Esophagus (tissue), 2 donors: ENCODE results near the gene CCNA2. TPM values are rescaled to one million over a fixed set of nuclear protein-coding genes. Genes with fewer than 3 reads are reported as not detected.

Source experiments
- H3K27ac ChIP-seq, 2 donors: one replicate each; pipeline ENCODE4 v1.5.1; 2013; ENCODE audit warnings: low read depth in 2 of 2, mild to moderate bottlenecking in 2 of 2, inconsistent platforms in 1 of 2, low read length in 1 of 2, moderate library complexity in 1 of 2
- H3K27me3 ChIP-seq, 2 donors: one replicate each; pipeline ENCODE4 v1.6.1; 2013; ENCODE audit warnings: low read length in 2 of 2, control low read depth in 1 of 2, mild to moderate bottlenecking in 1 of 2; ENCODE audit not compliant: insufficient read depth in 2 of 2, control insufficient read depth in 1 of 2
- H3K36me3 ChIP-seq, 2 donors: one replicate each; pipeline ENCODE4 v1.6.1; 2013; ENCODE audit warnings: low read length in 1 of 2; ENCODE audit not compliant: control insufficient read depth in 2 of 2, insufficient read depth in 2 of 2
- H3K4me1 ChIP-seq, 2 donors: one replicate each; pipeline ENCODE4 v1.6.1; 2013; ENCODE audit warnings: low read length in 1 of 2; ENCODE audit not compliant: control insufficient read depth in 2 of 2, insufficient read depth in 2 of 2
- H3K4me3 ChIP-seq, 2 donors: one replicate each; pipeline ENCODE4 v1.5.1; 2013; ENCODE audit warnings: low read length in 2 of 2, mild to moderate bottlenecking in 2 of 2, low read depth in 1 of 2, moderate library complexity in 1 of 2
- H3K9me3 ChIP-seq, 2 donors: one replicate each; pipeline ENCODE4 v1.6.1; 2013; ENCODE audit warnings: mild to moderate bottlenecking in 2 of 2, low read depth in 1 of 2, low read length in 1 of 2, moderate library complexity in 1 of 2; ENCODE audit not compliant: control insufficient read depth in 2 of 2, insufficient read depth in 1 of 2
- WGBS, 2 donors: extraction: QIAGEN DNeasy Blood & Tissue Kit; methylation state at CpG; one replicate each; pipeline ENCODE4 v1.1.7; 2013; 5-methylcytosine and 5-hydroxymethylcytosine counted together
- polyA plus RNA-seq, 2 donors: library from polyadenylated mRNA; stranded (reverse); fragments of 200-250 nt; gene quantifications; one replicate each; pipeline ENCODE4 v1.2.3, GENCODE V29; 2013
- donor health status: healthy with polysubstance abuse.
- donor health status: Bipolar disorder and iron deficiency.

CCNA2 gene
- polyA plus RNA-seq = 10 to 100 TPM in 1 of 2 donors, 1 to 10 TPM in 1; 7.4 to 13.8 TPM

DNA sequence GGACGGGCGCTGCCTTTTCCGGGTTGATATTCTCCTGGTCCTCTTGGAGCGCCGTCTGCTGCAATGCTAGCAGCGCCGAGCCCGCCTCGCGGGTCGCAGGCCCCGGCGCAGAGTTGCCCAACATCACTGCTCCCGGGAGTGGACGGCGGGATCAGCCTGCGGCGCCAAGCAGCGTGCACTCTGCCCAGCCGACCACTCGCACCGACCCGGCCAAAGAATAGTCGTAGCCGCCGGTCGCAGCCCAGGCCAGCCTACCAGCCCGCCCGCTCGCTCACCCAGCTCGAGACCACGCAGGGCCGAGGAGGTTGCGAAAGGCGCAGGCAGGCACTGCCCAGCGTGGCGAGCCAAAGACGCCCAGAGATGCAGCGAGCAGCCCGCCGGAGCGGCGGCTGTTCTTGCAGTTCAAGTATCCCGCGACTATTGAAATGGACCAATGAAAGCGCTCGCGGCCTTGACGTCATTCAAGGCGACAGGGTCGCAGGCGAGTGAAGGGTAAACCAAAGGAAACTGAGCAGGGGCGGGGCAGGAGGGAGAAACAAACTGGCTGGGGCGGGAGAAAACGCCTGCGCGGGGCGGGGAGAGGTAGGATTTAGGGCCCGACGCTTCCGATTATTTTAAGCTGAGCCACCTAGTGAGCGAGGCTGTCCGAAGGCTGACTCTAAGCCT lies at the start of gene CCNA2:
Gene CCNA2, minus strand, starts transcription at position 379 of the 666 bp plus-strand sequence. Its CDS starts 255 bp downstream, at position 124.
- no peaks in the 10 kb centered on the region for H3K9me3 ChIP-seq
- WGBS, 2 donors = 0% methylated on average over 60 to 63 of the region's 63 CpGs
- H3K4me3 ChIP-seq = peak within 1 kb of the TSS; percentile 69 to 94
- H3K36me3 ChIP-seq = no peaks in the 10 kb centered on the region
- peaks cover 3 to 4% of the 10 kb centered on the region in 2 donors for H3K4me1 ChIP-seq
- peak within 1 kb of the TSS; percentile 52 to 77 for H3K27ac ChIP-seq
- H3K27me3 ChIP-seq = no peaks in the 10 kb centered on the region

DNA sequence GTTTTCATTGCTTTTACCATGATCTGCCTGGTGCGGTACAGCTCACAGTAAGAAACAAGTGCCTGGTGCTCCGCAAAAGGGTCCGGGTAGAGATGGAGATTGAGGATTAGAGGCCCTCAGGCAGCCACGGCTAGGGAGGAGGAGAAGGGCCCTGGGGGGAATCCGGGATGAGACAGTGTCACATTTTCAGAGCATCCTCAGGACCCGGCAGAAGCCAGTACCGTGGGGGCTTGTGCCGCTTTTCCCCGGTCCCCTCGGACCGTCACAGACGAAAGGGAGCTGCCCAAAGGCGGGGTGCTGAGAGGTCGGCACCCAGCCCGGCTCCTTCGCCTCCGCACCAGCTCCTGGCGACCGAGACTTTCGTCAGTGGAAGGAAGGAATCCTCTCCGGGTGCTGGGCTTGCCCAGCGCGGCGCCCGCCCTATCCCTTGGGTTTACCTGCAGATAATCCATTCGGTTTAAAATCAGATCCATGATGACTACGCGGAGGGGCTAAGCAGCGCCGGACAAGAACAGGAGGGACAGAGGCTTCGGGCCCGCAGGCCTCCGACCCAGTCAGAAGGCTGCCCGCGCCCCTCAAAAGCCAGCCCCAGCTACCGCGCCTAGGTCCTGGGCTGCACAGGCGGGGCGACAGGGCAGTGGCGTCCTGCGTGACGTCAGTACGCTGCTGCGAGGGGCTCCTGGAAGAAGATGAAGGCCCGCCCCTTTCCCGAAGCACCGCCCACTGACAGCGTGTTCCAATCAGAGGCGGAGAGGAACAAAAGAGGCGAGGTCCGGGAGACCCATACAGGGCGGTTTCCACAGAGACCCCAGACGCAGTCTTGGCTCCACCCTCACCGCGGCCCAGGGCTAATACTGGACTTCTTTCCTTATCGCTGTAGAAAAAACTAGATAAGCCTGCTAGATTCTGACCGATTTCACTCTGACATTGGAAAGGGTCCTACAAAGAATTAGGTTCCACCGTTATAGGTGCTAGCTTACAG lies 46.4 kb upstream of the CCNA2 start, which contains the start of gene BBS7:
Gene BBS7, minus strand, starts transcription at position 634 of the 982 bp plus-strand sequence. Its CDS starts 161 bp downstream, at position 473.
- Histone ChIP-seq H3K4me1 (peaks cover 2 to 4% of the 10 kb centered on the region in 2 donors), H3K36me3 (no peaks in the 10 kb centered on the region), H3K27ac (peak within 1 kb of the TSS; percentile 79 to 90), H3K4me3 (peak within 1 kb of the TSS; percentile 85 to 90), H3K27me3 (no peaks in the 10 kb centered on the region), H3K9me3 (no peaks in the 10 kb centered on the region)
- WGBS, 2 donors = 0 to 1% methylated on average over 58 of the region's 58 CpGs

DNA sequence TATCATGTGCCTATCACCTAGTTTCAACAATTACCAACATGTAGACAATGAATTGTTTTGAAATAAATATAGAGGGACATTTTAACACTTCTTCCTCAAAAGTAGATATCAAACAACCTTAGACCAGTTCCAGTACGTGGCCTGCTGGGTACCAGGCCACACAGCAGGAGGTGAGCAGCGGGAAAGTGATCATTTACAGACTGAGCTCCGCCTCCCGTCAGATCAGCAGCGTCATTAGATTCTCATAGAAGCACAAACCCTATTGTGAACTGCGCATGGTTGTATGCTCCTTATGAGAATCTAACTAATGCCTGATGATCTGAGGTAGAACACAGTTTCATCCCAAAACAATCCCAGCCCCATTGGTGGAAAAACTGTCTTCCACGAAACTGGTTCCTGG lies 40.1 kb upstream of the CCNA2 start:
- peaks cover 0 to 3% of the 10 kb centered on the region in 2 donors for H3K36me3 ChIP-seq
- 87 to 89% methylated on average over 7 of the region's 7 CpGs for WGBS, 2 donors

DNA sequence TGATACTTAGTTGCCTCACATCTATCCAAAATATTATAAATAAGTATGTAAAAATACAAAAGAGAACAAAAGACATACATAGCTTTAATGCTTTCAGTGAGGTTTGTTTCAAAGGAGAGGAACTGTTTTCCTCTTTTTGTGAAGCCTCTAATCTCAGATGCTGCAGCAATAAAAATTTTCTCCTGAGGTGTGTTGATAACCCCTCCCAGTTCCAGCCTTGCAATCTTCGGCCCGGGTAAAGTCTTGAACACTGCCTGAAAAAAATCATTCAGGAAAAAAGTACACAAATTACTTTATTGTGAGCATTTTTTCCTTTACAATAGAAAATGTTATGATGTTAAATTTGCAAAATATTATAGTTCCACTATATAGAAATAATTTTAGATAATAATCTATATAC lies 37.7 kb upstream of the CCNA2 start:
- WGBS, 2 donors = 91 to 95% methylated on average over 2 of the region's 2 CpGs

More for the DNA sequence above, 40.1 kb upstream of the CCNA2 start:
- Histone ChIP-seq H3K27ac (no peak overlapping the region), H3K9me3 (no peaks in the 10 kb centered on the region), H3K4me3 (no peak overlapping the region), H3K4me1 (no peaks in the 10 kb centered on the region), H3K27me3 (no peaks in the 10 kb centered on the region)

DNA sequence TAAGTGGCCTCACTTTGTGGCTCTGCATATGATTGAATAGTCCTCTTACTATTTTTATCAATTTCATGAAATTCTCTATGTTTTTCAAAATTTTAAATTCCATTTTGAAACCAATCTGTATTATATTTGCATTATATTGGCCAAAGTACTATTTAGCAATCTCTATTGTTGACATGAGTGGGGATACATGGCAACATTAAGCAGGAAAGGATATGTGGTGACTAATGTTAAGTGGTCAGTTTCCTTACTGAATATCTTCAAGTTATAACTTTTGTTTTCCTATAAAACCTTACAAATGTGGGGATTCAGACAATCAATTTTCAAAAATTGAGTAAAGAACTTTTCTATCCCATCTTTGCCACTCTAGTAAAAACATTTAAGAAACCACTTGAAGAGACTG lies 36.4 kb upstream of the CCNA2 start:
- Histone ChIP-seq H3K27me3 (no peaks in the 10 kb centered on the region), H3K36me3 (peaks cover 0 to 3% of the 10 kb centered on the region in 2 donors), H3K9me3 (no peaks in the 10 kb centered on the region), H3K27ac (no peak overlapping the region), H3K4me1 (no peaks in the 10 kb centered on the region), H3K4me3 (no peak overlapping the region)

More for the DNA sequence above, 37.7 kb upstream of the CCNA2 start:
- H3K27ac ChIP-seq = no peak overlapping the region
- H3K9me3 ChIP-seq = no peaks in the 10 kb centered on the region
- peaks cover 0 to 3% of the 10 kb centered on the region in 2 donors for H3K36me3 ChIP-seq
- no peak overlapping the region for H3K4me3 ChIP-seq
- no peaks in the 10 kb centered on the region for H3K4me1 ChIP-seq
- no peaks in the 10 kb centered on the region for H3K27me3 ChIP-seq

DNA sequence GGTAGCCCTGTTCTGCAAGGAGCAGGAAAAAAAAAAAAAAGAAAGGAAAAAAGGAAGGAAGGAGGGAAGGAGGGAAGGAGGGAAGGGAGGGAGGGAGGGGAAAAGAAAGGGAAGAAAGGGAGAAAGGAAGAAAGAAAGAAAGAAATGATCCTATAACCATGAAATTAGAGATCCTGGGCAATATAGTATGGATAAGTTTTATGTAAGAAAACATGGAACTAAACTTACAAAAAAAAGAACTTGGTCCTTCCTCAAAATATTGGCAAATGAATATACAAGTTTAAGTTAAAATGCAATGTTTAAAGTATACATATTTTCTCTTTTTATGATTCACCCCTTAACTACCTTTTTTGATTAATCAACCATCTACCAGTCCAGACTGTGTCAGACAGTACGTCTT lies 27.7 kb upstream of the CCNA2 start:
- no peak overlapping the region for H3K4me3 ChIP-seq
- H3K27me3 ChIP-seq = no peaks in the 10 kb centered on the region
- H3K36me3 ChIP-seq = peaks cover 0 to 6% of the 10 kb centered on the region in 2 donors
- H3K4me1 ChIP-seq = no peaks in the 10 kb centered on the region
- H3K9me3 ChIP-seq = no peaks in the 10 kb centered on the region
- 93 to 95% methylated on average over 1 of the region's 1 CpG for WGBS, 2 donors
- no peak overlapping the region for H3K27ac ChIP-seq

DNA sequence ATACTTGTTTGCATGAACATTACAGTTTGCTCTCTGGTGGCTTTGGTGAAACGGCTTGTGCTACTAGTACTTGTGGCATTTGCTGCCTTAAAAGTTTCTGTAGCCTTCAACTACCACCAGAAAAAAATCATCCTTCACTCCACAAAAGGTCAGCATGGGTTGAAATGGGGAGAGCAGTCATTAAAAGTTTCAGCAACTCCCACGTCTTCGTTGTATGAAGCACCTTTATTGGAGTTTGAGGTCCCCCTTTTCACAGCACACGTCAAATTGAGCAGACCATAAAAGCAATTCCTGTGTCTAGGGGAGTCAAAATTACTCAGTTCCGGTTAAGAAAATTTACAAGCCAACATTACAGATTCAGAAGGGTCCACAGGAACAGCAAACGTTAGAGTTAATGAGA lies 23.0 kb upstream of the CCNA2 start:
- Histone ChIP-seq H3K27me3 (no peaks in the 10 kb centered on the region), H3K36me3 (peaks cover 4 to 9% of the 10 kb centered on the region in 2 donors)
- WGBS, 2 donors = 86 to 90% methylated on average over 6 of the region's 6 CpGs

DNA sequence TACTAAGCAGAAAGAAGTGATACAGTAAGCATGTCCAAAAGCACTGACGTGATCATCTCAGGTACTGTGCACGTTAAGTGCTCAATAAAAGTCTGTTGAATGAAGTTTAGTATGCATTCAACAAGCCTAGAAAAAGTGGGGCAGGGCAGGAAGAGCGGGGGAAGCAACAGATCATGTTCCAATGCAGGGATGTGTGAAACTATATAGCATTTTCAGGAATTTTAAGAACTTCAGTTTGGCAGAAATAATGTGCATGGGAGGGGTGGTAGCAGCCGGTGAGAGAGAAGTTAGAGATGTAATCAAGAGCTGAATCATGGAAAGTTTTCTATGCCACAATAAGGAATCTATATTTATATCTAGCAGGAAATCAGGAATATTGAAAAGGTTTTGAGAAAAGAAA lies 19.2 kb upstream of the CCNA2 start:
- Histone ChIP-seq H3K9me3 (no peaks in the 10 kb centered on the region), H3K27ac (no peak overlapping the region), H3K4me3 (no peak overlapping the region), H3K27me3 (no peaks in the 10 kb centered on the region), H3K4me1 (no peaks in the 10 kb centered on the region), H3K36me3 (peaks cover 4 to 6% of the 10 kb centered on the region in 2 donors)
- 94 to 96% methylated on average over 4 of the region's 4 CpGs for WGBS, 2 donors

More for the DNA sequence above, 23.0 kb upstream of the CCNA2 start:
- H3K4me1 ChIP-seq = no peaks in the 10 kb centered on the region
- no peaks in the 10 kb centered on the region for H3K9me3 ChIP-seq
- H3K27ac ChIP-seq = no peak overlapping the region
- no peak overlapping the region for H3K4me3 ChIP-seq

DNA sequence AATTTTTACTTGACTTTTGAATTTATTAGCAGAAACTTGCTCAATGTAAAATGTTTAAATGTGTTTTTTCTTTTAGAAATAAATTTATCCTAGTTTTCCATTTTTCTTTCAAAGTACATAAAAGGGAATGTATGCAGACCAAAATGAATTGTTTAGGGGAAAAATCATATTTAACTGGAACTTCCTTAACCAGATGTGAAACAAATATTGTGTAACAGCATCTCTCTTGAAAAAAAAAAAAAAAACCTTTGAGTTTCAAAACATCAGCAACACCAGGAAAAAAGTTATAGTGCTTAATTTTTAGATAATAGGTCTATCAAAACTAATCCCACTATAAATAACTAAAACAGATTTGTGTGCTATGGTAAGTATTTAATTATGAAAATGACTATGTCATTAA lies 14.5 kb upstream of the CCNA2 start:
- Histone ChIP-seq H3K36me3 (peaks cover 0 to 4% of the 10 kb centered on the region in 2 donors), H3K4me1 (no peaks in the 10 kb centered on the region), H3K27ac (no peak overlapping the region), H3K9me3 (no peaks in the 10 kb centered on the region), H3K4me3 (no peak overlapping the region), H3K27me3 (no peaks in the 10 kb centered on the region)
